Choroid plexus epithelial cell (primary cell): ENCODE data around the gene SDCCAG8.

ENCODE experiments used
- DNase-seq: peaks from one replicate; pipeline ENCODE4 v3.0.0-alpha.2; 2010; ENCODE audit warnings: low read depth
- H3K4me3 ChIP-seq: 2 replicates; pipeline ENCODE4 v1.5.1; 2011; ENCODE audit warnings: low read depth, mild to moderate bottlenecking, control low read depth, low read length, moderate library complexity
- TF ChIP-seq, protein P1 (sequence below): conservative IDR thresholded peaks from 2 replicates; pipeline ENCODE4 v1.5.1; 2011; ENCODE audit warnings: low read depth, mild to moderate bottlenecking, control low read depth, inconsistent platforms, low read length, moderate library complexity

SDCCAG8 gene

DNA sequence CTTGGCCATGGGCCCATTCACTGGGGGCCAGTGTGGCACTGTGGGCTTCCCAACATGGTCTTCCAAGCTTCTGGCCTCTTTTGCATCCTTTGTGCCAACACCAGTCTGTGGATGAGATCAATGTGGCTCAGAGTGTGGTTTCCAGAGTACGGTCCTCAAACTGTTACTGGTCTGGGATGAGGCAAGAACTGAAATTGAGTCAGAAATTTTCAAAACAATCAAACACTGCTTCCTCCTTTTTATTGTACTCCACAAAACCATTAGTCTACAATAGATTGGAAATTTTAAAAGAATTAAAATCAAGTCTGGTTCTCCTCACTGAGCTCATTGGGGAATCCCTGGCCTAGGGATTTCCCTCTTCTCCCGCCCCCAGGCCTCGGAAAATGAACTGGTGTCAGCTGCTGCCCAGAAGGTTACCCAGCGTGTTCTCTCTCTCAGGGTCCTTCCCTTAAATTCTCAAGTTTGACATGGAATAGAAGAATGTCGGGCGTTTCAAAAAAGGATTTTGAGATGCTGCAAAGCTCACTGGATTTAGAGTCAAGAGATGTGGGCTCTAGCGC is 222.0 kb downstream of the SDCCAG8 start:
- DNase-seq, result no peak
- no peak overlapping the region for H3K4me3 ChIP-seq
- TF ChIP-seq, protein P1, sequence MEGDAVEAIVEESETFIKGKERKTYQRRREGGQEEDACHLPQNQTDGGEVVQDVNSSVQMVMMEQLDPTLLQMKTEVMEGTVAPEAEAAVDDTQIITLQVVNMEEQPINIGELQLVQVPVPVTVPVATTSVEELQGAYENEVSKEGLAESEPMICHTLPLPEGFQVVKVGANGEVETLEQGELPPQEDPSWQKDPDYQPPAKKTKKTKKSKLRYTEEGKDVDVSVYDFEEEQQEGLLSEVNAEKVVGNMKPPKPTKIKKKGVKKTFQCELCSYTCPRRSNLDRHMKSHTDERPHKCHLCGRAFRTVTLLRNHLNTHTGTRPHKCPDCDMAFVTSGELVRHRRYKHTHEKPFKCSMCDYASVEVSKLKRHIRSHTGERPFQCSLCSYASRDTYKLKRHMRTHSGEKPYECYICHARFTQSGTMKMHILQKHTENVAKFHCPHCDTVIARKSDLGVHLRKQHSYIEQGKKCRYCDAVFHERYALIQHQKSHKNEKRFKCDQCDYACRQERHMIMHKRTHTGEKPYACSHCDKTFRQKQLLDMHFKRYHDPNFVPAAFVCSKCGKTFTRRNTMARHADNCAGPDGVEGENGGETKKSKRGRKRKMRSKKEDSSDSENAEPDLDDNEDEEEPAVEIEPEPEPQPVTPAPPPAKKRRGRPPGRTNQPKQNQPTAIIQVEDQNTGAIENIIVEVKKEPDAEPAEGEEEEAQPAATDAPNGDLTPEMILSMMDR, result no peak

DNA sequence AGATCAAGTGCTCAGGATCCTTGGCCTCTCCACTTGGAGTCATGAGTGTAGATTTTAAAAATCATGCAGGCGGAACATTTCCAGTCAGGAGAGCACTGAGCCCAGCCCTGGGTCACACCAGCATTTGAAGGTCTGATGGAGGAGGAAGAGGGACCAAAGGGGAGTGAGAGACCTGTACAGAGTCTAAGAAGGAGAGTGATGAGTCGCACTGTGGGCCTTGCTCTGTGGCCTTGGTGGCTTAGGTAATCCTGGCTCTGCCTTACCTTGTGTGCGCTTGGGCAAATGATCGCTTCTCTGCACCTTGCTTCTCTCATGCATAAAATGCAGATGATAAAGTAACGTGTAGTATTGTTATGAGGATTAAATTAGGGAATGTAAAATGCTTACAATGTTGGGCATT is 225.3 kb downstream of the SDCCAG8 start:
- TF ChIP-seq, protein P1, result no peak
- no peak overlapping the region for H3K4me3 ChIP-seq
- no peak for DNase-seq

DNA sequence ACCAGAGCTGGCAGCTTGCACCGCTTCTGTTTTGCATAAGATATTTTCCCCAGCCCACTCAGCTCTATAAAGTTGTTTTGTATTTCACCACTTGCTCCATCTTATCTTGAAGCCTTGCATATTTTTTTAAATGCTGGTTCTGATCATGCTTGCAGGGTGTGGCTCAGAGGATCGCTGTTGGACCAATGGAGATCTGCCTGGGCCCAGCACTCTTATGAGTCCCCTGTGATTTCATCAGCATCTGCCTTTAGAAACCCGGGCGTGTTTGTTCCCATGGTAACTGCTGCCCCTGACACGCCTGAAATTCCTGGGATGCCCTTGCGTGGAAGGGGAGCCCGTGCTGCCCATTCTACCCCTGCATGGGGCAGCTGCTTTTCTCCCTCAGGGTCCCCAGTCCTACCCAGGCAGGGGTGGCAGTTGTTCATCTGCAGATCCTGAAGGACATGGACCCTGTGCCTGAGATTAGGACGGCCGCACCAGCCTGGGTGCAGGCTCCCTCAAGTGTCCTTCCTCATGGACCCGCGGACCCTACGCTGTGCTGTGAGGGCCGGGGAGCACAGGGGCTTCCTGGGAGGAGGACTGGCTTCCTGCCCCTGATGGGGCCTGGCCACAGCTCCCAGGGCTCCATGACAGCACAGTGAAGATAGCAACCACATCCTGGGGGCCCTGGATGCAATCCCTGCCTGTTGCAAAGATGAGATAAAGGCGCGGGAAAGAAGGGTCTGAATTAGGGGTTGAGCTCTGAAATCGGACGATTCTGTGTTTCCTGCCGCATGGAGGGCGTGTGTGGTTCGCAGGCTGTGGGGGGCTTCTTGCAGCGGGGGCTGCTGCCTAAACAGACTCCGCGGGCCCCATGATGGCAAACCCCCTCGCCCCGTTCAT is 226.5 kb downstream of the SDCCAG8 start:
- TF ChIP-seq, protein P1, result no peak
- DNase-seq, result peak; percentile 81
- peak overlapping the region; percentile 45 for H3K4me3 ChIP-seq

DNA sequence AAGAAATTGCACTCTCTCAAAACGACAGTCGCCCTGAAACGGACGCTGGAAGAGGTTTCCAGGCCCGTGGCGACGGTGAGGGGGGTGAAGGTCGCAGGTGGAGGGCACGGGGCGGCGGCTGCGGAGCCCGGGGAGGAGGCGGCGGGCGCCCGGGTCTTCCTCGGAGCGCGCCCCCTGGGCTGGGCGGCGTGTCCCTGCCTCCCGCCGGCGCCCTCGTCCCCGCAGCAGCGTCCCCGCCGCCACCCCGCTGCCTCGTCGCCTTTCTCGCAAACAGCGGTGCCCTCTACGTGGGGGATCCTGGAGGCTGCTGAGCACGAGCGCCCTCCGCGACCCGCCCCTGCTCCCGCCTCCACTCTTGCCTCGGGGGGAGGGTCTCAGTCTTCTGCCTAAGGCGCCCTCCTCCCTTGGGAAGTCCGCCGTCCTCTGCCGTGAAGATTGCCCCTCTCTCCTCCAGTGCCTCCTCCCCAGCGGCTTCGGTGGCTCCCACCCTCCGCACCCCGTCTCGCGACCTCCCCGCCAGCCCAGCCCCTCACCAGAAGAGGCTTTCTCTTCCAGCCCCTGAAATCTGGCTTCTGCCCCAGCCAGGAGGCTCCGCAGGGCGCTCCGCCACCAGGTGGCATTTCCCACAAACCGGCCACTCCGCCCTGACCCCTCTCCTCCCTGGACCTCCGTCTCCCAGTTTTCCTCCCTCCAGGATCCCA is 227.4 kb downstream of the SDCCAG8 start:
- TF ChIP-seq, protein P1, result peak; percentile 44

DNA sequence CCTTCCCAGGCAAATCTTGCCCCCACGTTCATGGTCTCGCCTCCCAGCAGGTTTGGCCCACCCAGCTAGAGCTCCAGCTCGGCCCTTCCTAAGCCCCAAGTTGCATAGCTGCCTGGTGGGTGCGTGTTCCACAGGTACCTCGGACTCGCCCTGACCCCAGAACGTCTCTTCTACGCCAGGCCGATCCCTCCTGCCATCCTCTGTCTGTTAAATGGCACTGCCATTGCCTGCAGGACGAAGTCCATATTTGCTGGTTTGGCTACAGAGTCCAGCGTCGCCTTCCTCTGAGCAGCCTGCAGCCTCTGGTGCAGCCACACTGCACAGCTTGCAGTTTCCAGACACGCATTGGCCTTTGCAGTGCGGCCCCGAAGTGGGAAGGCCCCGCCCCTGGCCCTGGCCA is 228.1 kb downstream of the SDCCAG8 start:
- H3K4me3 ChIP-seq, result no peak overlapping the region
- DNase-seq, result no peak
- TF ChIP-seq, protein P1, result no peak

More for the DNA sequence above, 227.4 kb downstream of the SDCCAG8 start:
- H3K4me3 ChIP-seq, result peak overlapping the region; percentile 45
- DNase-seq, result no peak

DNA sequence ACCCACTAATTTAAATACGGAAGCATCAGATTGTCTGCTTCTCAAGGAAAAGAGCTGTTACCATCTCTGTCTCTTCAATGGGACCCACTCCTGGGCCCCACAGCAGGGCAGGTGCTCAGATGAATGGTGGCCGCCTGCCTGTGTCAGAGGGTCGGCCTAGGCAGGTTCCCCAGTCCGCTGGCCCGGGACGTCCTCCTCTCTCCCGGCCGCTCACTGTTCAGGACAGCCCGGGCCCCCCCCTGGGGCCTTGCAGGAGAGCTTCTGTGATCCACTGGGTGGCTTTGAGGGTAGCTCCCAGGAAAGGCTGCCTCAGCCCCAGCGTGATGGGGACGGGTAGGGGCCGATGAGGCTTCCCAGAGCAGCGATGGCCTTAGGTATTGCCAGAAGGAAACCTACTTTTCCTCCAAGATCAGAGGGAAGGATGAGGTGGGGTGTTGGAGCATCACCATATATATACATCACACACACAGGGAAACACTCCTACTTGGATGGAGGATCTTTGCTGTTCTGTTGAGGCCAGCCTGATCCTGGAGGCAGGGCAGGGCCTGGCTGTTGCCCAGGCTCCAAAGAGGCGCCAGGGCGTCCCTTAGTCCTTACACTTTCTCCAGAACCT is 231.3 kb downstream of the SDCCAG8 start:
- no peak overlapping the region for H3K4me3 ChIP-seq
- TF ChIP-seq, protein P1, result no peak
- no peak for DNase-seq
